Ishikawa (cell line): ENCODE data around the gene SPDYA.

Experiments
- CEBPB ChIP-seq: IDR thresholded peaks from 2 replicates; pipeline ENCODE4 v1.6.1; 2012
- CREB1 ChIP-seq: IDR thresholded peaks from 2 replicates; pipeline ENCODE4 v1.6.1; 2012; ENCODE audit warnings: low read depth
- EGR1 ChIP-seq: IDR thresholded peaks from 2 replicates; pipeline ENCODE4 v1.6.1; 2012
- EP300 ChIP-seq: IDR thresholded peaks from 2 replicates; pipeline ENCODE4 v1.6.1; 2012; ENCODE audit warnings: borderline replicate concordance
- FOXM1 ChIP-seq: IDR thresholded peaks from 2 replicates; pipeline ENCODE4 v1.6.1; 2012; ENCODE audit warnings: low read depth, borderline replicate concordance
- NFIC ChIP-seq: IDR thresholded peaks from 2 replicates; pipeline ENCODE4 v1.6.1; 2012
- RAD21 ChIP-seq: IDR thresholded peaks from 2 replicates; pipeline ENCODE4 v1.6.1; 2012; ENCODE audit warnings: low read depth
- TAF1 ChIP-seq: IDR thresholded peaks from 2 replicates; pipeline ENCODE4 v1.6.1; 2012; ENCODE audit warnings: low read depth, mild to moderate bottlenecking
- TCF12 ChIP-seq: IDR thresholded peaks from 2 replicates; pipeline ENCODE4 v1.6.1; 2012; ENCODE audit warnings: low read depth
- TEAD4 ChIP-seq: IDR thresholded peaks from 2 replicates; pipeline ENCODE4 v1.6.1; 2012
- YY1 ChIP-seq: IDR thresholded peaks from 2 replicates; pipeline ENCODE4 v1.6.1; 2012; ENCODE audit warnings: low read depth
- ZBTB7A ChIP-seq: IDR thresholded peaks from 2 replicates; pipeline ENCODE4 v1.6.1; 2012; ENCODE audit warnings: low read depth
- TF ChIP-seq, protein P1 (sequence below): IDR thresholded peaks from 2 replicates; pipeline ENCODE4 v1.6.1; 2012; ENCODE audit warnings: low read depth, mild to moderate bottlenecking
- TF ChIP-seq, protein P2 (sequence below): IDR thresholded peaks from 2 replicates; pipeline ENCODE4 v1.6.1; 2012
- TF ChIP-seq, protein P3 (sequence below): IDR thresholded peaks from 2 replicates; pipeline ENCODE4 v1.6.1; 2012

SPDYA gene

DNA sequence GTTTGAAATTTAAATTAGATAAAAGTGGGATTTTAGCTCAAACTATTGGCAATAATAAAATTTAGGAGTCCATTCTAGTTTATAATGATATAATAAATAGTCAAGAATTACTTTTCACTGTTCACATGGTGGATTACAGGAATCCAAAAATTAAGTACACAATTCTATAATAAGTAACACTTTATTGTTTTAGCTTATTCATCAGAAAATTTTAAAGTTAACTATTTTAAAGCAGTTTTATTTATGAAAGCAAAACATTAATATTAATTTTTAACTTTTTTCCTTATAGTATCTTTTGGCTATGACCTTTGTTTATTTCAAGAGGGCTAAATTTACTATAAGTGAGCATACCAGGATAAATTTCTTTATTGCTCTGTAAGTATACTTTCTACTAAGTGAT, 11.4 kb downstream of the SPDYA start:
- TF ChIP-seq TEAD4 (no peak), ZBTB7A (no peak), CREB1 (no peak), TAF1 (no peak), EP300 (no peak), EGR1 (no peak), CEBPB (no peak), FOXM1 (no peak), TCF12 (no peak), NFIC (no peak), YY1 (no peak)
- TF ChIP-seq, protein P1, sequence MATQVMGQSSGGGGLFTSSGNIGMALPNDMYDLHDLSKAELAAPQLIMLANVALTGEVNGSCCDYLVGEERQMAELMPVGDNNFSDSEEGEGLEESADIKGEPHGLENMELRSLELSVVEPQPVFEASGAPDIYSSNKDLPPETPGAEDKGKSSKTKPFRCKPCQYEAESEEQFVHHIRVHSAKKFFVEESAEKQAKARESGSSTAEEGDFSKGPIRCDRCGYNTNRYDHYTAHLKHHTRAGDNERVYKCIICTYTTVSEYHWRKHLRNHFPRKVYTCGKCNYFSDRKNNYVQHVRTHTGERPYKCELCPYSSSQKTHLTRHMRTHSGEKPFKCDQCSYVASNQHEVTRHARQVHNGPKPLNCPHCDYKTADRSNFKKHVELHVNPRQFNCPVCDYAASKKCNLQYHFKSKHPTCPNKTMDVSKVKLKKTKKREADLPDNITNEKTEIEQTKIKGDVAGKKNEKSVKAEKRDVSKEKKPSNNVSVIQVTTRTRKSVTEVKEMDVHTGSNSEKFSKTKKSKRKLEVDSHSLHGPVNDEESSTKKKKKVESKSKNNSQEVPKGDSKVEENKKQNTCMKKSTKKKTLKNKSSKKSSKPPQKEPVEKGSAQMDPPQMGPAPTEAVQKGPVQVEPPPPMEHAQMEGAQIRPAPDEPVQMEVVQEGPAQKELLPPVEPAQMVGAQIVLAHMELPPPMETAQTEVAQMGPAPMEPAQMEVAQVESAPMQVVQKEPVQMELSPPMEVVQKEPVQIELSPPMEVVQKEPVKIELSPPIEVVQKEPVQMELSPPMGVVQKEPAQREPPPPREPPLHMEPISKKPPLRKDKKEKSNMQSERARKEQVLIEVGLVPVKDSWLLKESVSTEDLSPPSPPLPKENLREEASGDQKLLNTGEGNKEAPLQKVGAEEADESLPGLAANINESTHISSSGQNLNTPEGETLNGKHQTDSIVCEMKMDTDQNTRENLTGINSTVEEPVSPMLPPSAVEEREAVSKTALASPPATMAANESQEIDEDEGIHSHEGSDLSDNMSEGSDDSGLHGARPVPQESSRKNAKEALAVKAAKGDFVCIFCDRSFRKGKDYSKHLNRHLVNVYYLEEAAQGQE, result no peak
- TF ChIP-seq, protein P2, sequence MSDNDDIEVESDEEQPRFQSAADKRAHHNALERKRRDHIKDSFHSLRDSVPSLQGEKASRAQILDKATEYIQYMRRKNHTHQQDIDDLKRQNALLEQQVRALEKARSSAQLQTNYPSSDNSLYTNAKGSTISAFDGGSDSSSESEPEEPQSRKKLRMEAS, result no peak
- TF ChIP-seq, protein P3, sequence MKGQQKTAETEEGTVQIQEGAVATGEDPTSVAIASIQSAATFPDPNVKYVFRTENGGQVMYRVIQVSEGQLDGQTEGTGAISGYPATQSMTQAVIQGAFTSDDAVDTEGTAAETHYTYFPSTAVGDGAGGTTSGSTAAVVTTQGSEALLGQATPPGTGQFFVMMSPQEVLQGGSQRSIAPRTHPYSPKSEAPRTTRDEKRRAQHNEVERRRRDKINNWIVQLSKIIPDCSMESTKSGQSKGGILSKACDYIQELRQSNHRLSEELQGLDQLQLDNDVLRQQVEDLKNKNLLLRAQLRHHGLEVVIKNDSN, result no peak

DNA sequence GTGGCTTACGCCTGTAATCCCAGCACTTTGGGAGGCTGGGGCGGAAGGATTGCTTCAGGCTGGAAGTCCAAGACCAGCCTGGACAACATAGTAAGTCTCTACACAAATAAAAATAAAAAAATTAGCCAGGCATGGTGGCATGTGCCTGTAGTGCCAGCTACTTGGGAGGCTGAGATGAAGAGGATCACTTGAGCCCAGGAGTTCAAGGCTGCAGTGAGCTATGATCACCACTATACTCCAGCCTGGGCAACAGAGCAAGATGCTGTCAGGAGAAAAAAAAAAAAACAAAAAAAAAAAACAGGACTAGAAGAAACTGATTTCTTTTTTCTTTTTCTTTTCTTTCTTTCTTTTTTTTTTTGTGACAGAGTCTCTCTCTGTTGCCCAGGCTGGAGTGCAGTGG, 13.6 kb downstream of the SPDYA start:
- TF ChIP-seq RAD21, result no peak
- TF ChIP-seq FOXM1, result no peak
- TF ChIP-seq YY1, result no peak
- no peak for TF ChIP-seq EGR1
- TF ChIP-seq, protein P3, result no peak
- TF ChIP-seq TEAD4, result no peak
- no peak for TF ChIP-seq NFIC
- no peak for TF ChIP-seq ZBTB7A
- TF ChIP-seq CEBPB, result no peak
- no peak for TF ChIP-seq TAF1
- no peak for TF ChIP-seq EP300
- TF ChIP-seq, protein P1, result no peak
- TF ChIP-seq CREB1, result no peak
- TF ChIP-seq, protein P2, result no peak
- TF ChIP-seq TCF12, result no peak

DNA sequence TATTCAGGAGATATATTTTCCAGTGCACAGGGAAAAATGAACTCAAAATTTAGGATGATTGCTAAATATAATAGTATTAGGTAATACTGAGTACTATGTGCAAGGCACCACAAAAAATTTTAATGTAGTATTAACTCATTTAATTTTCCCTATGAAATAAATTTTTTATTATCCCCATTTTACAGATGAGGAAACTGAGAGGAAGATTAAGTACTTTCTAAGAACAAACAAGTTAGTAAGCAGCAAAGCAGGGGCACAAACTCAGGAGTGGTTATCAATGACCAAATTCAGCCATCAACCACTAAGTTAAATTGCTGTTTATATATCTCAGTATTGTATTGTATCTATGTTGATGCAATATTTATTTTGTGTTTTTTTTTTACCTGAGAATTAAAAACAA, 14.2 kb downstream of the SPDYA start:
- TF ChIP-seq NFIC (no peak), TEAD4 (no peak), CREB1 (no peak), ZBTB7A (no peak), TCF12 (no peak), FOXM1 (no peak), CEBPB (no peak), TAF1 (no peak), RAD21 (no peak), EGR1 (no peak), YY1 (no peak)
- TF ChIP-seq, protein P3, result no peak
- TF ChIP-seq, protein P2, result no peak
- TF ChIP-seq, protein P1, result no peak

DNA sequence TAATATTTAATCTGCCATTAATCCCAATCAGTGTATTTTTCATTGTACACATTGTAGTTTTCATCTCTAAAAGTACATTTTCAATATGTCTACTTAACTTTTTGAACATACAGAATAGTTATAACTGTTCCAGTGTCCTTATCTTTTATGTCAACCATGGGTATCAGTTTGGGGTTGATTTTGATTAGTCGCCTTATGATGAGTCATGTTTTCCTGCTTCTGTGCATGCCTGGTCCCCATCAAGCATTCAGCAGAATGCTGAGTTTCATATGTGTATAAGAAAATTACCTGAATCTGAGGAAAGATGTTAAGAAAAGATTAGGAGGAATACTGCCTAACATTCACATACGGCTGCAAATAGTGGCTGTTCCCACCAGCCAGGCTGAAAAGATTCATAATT, 17.7 kb downstream of the SPDYA start:
- TF ChIP-seq CEBPB (no peak), RAD21 (no peak)
